Measurements from ENCODE around the gene TAC3.
"Not testable (repeated sequence)": the region's sequence is repeated elsewhere in the genome, so short reads cannot be mapped to it uniquely, and the experiment has no call there.

The TAC3 gene

DNA sequence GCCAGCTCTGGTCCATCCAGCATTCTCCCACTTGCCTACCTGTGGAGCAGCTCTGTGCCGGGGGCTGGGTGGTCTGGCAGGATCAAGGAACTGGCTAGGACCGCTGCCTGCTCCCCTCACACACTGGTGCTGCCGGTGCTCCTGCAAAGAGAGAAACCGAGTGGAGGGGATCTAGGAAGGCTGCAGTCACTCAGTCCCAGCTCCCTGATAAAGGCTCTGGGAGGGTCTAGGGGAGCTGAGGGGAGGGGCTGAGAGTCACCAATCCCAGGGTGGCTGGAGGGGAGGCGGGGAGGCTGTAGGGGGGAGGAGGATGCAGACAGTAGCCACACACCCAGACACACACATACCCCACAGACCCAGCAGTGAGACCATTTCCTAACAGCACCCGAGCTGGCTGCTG is at the start of gene TAC3:
Gene TAC3, minus strand, starts transcription at position 182 of the 400 bp plus-strand sequence. CDS start 732 bp downstream, outside the sequence.
- DNase-seq (ENCODE audit: low read depth in 2 of 2), result no peak
- H3K4me3 ChIP-seq (replicated peaks in 1 of 2; ENCODE audit: low read depth in 2 of 2, low read length in 2 of 2), result no peak within 1 kb of the TSS
- TF ChIP-seq, protein P1, sequence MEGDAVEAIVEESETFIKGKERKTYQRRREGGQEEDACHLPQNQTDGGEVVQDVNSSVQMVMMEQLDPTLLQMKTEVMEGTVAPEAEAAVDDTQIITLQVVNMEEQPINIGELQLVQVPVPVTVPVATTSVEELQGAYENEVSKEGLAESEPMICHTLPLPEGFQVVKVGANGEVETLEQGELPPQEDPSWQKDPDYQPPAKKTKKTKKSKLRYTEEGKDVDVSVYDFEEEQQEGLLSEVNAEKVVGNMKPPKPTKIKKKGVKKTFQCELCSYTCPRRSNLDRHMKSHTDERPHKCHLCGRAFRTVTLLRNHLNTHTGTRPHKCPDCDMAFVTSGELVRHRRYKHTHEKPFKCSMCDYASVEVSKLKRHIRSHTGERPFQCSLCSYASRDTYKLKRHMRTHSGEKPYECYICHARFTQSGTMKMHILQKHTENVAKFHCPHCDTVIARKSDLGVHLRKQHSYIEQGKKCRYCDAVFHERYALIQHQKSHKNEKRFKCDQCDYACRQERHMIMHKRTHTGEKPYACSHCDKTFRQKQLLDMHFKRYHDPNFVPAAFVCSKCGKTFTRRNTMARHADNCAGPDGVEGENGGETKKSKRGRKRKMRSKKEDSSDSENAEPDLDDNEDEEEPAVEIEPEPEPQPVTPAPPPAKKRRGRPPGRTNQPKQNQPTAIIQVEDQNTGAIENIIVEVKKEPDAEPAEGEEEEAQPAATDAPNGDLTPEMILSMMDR (IDR thresholded peaks at IDR 0.05; ENCODE audit: low read depth, low read length), result no peak

DNA sequence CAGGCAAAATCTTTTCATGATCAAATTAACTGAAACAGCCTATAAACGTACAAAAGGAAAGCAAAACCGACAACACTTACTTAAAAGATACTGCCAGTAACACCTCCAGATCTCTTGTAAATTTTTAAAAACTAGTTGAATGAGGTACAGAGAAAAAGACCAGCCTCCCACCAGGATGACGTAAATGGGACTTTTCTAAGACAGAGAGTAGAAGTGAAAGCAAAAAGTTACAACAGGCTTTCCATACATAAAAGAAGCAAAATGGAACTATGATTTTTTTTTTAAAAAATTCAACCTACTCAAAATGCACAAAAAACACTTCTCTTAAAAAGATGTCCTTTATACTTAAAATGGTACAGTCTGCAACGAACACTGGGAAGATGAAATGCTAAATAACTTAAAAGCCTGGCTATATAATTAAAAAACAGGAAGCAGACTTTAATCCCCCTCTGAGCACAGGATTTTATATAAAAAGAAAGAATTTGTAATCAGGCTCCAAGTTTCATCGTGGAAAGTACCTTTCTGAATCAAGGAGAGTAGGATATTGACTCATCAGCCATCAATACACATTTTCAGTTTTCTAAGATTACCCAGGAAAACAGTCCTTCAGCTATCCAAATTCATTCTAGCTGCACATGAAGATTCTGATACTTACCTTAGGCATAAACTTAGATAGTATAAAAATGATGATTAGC is 47.8 kb upstream of the TAC3 start:
- TF ChIP-seq, protein P1 (IDR thresholded peaks at IDR 0.05; ENCODE audit: low read depth, low read length), result no peak
- DNase-seq (ENCODE audit: low read depth in 2 of 2), result no peak

DNA sequence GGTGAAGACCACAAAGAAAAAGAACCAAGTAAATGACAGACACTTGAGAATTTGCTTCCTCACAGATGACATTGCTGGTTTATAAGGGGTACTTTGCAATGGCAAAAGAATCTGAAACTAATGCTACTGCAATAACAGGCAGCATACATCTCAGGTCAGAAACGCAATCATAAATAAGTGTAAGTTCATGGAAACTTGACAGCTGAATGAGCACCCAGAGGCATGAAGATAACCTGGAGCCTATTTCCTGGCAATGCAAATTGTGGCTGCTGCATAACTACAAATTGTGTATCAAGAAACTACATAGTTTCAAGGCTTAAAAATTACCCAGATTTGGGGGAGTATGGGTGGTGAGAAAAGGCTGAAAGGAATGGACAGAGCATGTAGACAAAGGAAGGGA is 42.1 kb upstream of the TAC3 start:
- no peak overlapping the region for H3K4me3 ChIP-seq (replicated peaks in 1 of 2; ENCODE audit: low read depth in 2 of 2, low read length in 2 of 2)
- TF ChIP-seq, protein P1 (IDR thresholded peaks at IDR 0.05; ENCODE audit: low read depth, low read length), result no peak
- DNase-seq (ENCODE audit: low read depth in 2 of 2), result no peak

More for the DNA sequence above, 47.8 kb upstream of the TAC3 start:
- no peak overlapping the region for H3K4me3 ChIP-seq (replicated peaks in 1 of 2; ENCODE audit: low read depth in 2 of 2, low read length in 2 of 2)

DNA sequence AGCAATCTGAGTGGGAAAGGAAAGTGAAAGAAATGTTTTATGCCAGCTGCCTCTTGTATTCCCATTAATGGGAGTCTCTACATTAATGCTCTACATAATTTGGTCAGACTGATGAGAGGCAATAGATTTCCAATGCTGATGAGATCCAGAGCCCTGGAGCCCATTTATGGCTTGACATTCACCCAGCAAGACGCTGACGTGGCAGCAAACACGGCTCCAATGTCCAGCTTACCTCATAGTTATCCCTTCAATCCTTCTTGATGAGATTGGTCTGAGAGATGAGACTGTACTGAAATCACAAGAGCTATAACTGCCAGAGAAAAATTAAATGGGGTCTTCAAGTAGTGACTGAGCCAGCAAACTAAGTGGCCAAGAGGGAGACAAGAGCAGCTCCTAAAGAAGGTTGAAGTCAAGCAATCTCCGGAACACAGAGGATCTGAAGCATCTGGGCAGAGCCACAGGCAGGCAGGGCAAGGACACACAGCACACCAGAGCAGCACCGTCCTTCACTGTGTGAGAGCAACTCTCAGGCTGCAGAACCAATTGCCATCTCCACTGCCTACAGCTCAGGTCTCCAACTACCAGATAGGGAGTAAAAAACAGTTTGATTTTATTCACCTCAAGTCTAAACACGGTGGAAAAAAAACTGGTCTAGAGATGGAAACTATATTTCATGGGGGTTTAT is 40.9 kb upstream of the TAC3 start:
- DNase-seq (ENCODE audit: low read depth in 2 of 2), result no peak
- H3K4me3 ChIP-seq (replicated peaks in 1 of 2; ENCODE audit: low read depth in 2 of 2, low read length in 2 of 2), result no peak overlapping the region
- TF ChIP-seq, protein P1 (IDR thresholded peaks at IDR 0.05; ENCODE audit: low read depth, low read length), result no peak

DNA sequence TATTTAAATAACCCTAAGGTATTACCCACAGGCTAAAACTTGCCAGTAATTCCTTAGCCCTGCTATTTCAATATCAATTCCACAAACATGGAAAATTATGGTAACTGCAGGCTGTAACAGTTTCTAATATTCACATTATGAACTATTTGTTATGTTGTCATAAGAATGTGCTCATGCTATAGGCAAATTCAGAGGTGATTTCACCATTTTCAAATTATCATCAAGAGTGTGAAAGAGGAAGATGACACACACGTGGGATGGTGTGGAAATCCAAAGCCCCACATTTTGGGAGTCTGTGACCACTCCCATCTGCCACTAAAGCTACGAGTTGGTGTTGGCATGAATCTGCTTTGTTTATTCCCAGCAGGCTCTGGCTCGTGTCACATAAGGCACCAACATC is 39.5 kb upstream of the TAC3 start:
- no peak for DNase-seq (ENCODE audit: low read depth in 2 of 2)
- H3K4me3 ChIP-seq (replicated peaks in 1 of 2; ENCODE audit: low read depth in 2 of 2, low read length in 2 of 2), result no peak overlapping the region
- TF ChIP-seq, protein P1 (IDR thresholded peaks at IDR 0.05; ENCODE audit: low read depth, low read length), result no peak

DNA sequence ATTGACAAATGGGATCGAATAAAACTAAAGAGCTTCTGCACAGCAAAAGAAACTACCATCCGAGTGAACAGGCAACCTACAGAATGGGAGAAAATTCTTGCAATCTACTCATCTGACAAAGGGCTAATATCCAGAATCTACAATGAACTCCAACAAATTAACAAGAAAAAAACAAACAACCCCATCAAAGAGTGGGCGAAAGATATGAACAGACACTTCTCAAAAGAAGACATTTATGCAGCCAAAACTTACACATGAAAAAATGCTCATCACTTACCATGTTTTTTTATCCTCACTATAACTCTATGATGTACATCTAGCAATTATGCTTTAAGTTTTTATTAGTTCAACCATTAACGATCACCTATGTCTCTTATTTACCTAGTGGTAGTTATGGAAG is 37.6 kb upstream of the TAC3 start:
- H3K4me3 ChIP-seq (replicated peaks in 1 of 2; ENCODE audit: low read depth in 2 of 2, low read length in 2 of 2); DNase-seq (ENCODE audit: low read depth in 2 of 2): not testable (repeated sequence)

DNA sequence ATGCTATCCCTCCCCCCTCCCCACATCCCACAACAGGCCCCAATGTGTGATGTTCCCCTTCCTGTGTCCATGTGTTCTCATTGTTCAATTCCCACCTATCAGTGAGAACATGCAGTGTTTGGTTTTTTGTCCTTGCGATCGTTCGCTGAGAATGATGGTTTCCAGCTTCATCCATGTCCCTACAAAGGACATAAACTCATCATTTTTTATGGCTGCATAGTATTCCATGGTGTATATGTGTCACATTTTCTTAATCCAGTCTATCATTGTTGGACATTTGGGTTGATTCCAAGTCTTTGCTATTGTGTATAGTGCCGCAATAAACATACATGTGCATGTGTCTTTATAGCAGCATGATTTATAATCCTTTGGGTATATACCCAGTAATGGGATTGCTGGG is 36.8 kb upstream of the TAC3 start:
- H3K4me3 ChIP-seq (replicated peaks in 1 of 2; ENCODE audit: low read depth in 2 of 2, low read length in 2 of 2); DNase-seq (ENCODE audit: low read depth in 2 of 2): not testable (repeated sequence)

DNA sequence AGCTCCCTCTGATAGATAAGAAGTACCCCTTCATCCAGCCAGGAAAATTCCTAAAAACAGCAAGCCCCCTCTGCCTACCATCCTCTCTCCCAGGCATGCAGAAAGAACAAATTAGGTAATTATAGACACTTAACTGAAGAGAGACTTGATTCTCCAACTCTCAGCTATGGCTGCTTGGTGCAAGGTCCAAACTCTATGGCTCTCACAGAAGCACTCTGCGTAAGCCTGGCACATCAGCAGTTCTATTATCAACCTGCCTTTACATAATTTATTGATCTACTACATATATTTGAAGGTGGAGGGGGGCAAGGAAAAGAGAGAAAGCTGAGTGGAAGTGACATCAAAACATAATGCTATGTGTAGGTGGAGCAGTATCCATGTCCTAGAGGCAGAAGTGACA is 34.7 kb upstream of the TAC3 start:
- TF ChIP-seq, protein P1 (IDR thresholded peaks at IDR 0.05; ENCODE audit: low read depth, low read length), result no peak
- DNase-seq (ENCODE audit: low read depth in 2 of 2), result no peak
- no peak overlapping the region for H3K4me3 ChIP-seq (replicated peaks in 1 of 2; ENCODE audit: low read depth in 2 of 2, low read length in 2 of 2)

Data from cardiac fibroblast (primary cell).